Activated CD4-positive, alpha-beta T cell treated with anti-CD3 and anti-CD28 coated beads, Interleukin-10, Interleukin-2, amounts not matched to agents 100 ng/mL and 50 ng/mL, durations not matched to agents 16 hours and 8 hours (primary cell): ENCODE measurements around the gene KIAA1671.

ENCODE experiments used
- DNase-seq: peaks from one replicate; pipeline ENCODE4 v3.0.0-alpha.2; 2020

Gene KIAA1671

DNA sequence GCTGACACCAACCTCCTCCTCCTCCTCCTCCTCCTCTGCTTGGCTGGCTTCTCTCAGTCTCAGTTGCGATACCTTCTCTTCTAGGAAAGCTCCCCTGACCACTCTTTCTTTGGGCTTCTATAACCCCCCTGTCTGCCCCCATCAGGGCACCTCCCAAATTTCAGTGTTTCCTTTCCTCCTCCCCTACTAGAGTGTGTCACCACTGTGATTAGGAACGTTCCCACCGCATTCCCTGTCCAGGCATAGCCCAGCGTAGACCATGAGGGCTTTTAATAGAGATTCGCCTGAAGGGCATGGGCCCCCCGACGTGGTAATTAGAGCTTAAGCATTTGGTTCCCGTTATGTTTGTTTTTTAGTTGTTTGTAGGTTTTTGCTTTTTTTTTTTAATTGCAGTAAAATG is 65.5 kb downstream of the KIAA1671 start:
- no peak for DNase-seq

DNA sequence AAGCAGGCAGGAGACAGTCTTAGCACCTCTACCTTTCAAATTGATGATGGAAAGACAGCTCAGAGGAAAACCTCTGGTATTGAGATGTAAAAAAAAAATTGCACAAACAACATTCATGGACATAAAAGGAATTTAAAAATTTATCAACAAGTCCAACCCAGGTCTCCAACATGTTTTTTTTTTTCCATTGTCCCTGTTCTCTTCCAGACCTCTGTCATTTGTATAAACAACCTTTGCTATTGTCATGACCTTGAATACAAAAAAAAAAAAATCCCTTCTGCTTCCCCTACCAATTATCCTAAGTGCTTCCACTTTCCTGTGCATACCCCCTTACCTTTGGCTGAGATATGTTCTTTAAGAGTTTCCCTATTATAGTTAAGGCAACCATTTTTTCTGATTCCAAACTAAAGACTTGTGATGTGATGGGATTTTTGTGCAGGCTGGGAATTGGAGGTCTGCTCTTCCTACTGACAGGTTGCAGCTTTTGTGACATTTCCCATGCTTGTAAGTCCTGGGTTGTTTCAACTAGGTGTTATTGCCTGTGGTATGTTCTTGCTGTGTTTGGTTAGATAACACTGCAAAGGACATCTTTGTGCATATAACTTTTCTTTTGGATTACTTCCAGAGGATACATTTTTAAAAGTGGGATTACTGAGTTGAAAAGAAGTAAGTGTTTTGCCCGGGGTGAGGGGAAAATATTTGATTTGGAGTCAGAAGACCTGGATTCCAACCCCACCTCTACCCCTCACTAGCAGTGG is 67.1 kb downstream of the KIAA1671 start:
- no peak for DNase-seq

DNA sequence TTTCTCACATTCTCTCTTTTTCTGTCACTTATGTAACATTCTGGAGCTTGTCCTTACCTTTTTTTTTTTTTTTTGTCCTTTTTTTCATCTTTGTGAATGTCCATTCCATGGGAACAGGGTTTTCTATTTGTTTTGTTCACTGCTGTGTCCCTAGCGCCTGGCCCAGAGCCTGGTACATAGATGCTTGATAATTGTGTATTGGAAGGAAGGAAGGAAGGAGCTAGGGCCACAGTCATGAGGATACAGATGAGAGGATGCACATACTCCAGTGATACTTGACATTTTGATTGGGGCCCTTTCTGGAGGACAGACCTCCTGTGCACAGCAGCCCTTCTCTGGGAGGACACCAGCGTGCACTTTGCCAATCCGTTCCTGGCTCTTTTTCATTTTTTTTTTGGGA is 68.9 kb downstream of the KIAA1671 start:
- no peak for DNase-seq

DNA sequence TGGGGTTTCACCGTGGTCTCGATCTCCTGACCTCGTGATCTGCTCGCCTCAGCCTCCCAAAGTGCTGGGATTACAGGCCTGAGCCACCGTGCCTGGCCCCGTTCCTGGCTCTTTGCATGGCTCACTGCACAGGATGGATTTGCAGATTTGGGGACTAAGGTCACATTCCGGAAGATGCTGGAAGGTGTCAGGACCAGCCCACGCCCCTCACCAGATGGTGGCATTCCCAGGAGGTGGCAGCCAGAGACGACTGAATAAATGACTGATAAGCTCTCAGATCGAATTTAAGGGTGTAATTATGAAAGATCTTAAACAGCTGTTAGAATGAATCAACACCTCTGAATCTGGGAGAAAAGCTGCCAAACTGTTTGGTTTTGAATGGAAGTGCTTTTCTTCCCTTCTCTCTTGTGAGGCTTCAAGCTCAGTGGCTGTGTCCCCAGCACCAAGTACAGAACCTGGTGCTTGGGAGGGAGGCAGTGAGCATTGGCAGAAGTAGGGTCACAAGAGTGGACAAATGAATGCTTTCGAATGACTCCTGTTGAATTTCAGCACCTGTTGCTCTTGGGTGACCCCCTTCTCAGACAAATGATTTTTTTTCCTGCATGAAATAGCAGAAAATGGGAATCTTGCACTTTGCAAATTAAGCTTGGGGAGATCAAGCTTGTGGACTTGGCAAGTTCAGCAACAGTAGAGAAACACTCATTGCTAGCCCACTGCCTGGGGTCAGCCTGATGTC is 69.6 kb downstream of the KIAA1671 start:
- no peak for DNase-seq

DNA sequence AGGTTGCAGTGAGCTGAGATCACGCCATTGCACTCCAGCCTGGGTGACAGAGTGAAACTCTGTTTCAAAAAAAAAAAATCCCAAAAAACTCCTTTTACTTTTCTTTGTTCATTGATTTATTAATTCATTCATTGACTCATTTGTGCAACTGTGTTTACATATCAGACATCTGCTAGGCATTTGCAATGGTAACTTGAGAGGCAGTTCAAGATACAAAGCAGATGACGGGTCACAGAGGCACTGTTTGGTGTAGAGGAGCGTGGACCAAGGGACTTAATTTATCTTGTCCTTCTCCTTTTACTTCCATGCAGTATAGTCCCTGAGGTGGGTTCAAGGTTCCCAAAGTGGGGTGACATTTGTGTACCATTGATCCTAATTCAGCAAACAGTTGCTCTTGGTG is 71.4 kb downstream of the KIAA1671 start:
- no peak for DNase-seq

DNA sequence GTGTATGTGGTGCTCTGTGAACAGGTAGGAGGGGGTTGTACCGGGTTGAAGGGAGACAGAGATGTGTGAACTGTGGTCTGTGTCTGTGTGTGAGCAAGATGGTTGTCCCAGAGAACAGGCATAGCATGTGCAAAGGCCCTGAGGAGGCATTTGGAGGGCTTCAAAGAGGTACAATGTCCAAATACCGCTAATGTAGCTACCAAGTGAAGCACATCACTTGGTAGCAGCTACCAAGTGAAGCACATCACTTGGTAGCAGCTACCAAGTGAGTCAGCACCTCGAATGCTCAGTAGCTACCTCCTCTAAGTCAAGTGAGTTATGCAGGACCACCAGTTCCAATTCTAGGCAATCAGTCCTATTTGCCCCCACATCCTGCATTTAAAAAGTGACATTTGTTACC is 72.4 kb downstream of the KIAA1671 start:
- DNase-seq: no peak

DNA sequence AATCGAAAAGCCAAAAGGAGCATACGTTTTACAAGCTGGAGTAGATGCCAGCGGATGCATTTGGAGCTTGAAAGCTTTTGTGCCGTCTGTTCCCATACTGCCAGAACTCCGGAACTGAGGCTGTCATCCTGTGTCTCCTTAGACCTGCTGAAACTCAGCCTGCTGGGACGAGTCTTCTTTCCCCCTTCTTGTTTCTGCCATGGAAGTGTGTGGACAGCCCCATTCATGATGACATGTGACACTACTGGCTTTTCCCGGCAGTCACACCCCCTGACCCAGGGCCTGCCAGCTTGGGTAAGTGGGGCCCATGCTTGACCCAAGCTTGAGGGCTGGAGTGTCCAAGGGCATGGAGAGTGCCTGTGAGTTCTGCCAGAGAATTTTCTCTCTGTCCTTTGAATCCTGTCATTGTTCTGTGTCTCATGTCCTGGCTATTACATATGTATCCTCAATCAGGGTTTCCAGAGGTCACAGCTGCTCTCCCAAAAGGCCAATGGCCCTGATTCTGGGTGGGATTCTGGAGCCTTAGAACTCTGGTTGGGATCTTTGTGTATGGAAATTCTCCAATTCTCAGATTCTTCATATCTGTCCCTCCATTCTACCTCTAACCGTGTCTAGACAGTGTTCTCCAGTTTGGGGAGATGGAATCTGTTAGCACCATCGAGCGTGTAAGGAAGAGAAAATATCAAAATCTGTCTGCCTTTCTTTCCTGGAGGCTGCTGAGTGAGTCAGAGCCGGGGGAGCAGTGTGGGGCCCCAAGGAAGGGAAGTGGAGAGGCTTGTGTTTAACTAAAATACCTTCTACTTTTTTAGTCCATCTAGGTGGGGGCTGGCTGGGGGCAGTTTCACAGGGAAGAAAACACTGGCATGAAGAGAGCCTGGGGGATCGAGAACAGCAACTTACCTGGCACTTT is 73.2 kb downstream of the KIAA1671 start:
- peak; percentile 23 for DNase-seq

DNA sequence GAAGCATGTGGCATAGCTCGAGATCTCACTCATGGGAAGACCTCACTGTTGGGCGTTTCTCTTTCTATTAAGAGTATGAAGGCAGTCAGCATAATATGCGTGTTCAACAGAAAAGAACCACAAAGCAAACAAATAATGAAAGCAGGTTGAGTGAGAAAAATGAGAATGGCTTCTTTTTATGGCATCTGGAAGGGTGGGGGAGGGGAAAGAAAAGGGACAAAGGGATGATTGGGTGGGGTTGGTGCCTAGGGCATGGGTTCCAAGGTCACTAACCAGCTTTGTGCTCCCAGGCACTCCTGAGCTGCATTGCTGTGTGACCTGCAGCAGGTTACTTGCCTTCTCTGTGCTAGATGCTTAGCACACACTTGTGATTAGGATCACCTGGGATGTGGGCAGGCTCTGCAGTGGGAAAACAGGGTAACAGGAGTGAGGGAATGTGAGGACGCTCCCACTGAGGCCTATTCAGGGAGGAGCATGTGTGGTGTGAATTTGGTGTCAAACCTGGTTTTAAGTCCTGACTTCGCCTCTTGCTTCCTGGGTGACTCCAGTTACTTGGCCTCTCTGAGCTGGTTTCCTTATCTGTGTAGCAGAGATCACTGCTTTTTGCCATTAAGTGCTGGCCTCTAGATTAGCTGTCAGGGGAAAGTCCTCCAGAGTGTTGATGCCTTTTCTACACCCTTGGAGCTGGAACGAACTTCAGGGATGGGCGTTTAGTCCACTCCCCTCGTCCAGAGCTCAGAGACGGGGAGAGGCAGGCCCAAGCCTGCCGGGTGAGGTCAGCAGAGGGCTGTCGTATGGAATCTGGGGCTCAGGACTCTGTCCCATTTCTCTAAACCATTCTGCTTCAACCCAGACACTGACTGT is 74.8 kb downstream of the KIAA1671 start:
- peak; percentile 9 for DNase-seq

DNA sequence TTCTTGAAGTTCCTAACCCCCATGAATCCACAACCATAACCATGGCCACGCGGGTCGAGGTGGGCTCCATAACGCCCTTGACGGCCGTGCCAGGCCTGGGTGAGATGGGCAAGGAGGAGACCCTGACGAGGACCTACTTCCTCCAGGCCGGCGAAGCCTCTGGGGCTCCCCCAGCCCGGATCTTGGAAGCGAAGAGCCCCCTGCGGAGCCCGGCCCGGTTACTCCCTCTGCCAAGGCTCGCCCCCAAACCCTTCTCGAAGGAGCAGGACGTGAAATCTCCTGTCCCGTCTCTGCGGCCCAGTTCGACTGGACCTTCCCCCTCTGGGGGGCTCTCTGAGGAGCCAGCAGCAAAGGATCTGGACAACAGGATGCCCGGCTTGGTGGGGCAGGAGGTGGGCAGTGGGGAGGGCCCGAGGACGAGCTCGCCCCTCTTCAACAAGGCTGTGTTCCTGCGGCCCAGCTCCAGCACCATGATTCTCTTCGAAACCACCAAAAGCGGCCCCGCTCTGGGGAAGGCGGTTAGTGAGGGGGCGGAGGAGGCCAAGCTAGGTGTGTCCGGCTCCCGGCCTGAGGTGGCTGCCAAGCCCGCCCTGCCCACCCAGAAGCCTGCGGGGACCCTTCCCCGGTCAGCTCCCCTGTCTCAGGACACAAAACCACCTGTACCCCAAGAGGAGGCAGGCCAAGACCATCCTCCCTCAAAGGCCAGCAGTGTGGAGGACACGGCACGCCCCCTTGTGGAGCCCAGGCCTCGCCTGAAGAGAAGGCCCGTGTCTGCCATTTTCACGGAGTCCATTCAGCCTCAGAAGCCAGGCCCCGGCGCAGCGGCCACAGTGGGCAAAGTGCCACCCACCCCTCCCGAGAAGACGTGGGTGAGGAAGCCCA is 75.7 kb downstream of the KIAA1671 start:
- DNase-seq: peak; percentile 27

DNA sequence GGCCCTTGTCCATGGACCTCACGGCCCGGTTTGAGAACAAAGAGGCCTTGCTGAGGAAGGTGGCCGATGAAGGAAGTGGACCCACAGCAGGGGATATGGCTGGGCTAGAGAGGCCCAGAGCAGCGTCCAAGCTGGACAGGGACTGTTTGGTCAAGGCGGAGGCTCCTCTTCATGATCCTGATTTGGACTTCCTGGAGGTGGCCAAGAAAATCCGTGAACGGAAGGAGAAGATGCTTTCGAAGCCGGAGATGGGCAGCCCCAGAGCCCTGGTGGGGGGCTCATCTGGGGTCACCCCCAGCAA is 76.3 kb downstream of the KIAA1671 start:
- DNase-seq: no peak

DNA sequence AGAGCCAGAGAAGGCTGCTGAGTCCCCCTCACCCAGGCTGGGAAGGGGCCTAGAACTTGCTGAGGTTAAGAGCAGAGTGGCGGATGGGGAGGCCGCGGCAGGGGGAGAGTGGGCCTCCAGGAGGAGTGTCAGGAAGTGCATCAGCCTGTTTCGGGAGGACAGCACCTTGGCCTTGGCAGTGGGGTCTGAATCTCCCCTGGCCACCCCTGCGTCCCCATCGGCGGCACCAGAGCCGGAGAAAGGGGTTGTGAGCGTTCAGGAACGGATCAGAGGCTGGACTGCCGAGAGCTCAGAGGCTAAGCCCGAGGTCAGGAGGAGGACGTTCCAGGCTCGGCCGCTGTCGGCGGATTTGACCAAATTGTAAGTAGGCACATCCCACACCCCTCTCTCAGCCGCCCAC is 76.7 kb downstream of the KIAA1671 start:
- DNase-seq: no peak

DNA sequence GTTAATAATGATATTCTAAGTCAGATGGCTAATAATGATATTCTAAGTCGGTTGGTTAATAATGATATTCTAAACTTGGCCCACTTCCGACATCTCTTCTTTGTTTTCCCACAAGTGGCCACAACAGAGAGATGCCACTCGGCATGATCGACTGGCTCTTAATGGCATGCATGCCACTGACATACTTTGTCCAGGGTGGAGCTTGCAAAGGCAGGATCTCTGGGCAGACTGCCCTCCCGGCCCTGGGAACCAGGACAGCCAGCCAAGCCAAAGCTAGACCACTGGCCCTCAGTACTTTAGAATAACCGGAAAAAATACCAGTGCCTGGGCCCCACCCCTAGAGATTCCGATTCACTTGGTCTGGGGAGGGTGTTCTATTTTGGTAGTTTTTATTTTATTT is 78.1 kb downstream of the KIAA1671 start:
- DNase-seq: no peak

DNA sequence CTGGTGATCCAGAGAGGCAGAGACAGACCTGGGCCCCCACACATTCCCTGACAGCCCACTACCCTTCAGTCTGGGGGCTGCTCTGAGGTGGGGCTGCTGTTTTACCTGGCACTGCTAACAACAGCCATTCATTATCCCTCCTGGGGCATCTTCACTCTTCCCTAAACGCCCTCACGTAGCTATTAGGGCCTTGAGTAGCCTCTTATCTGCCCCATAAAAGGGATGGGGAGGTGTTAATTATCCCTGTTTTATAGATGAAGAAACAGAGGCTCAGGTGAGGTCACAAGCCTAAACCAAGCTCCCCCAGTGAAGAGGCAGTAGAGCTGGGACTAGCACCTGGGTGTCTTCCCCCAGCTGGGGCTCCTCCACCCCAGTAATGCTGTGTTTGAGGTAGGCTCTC is 79.5 kb downstream of the KIAA1671 start:
- no peak for DNase-seq

DNA sequence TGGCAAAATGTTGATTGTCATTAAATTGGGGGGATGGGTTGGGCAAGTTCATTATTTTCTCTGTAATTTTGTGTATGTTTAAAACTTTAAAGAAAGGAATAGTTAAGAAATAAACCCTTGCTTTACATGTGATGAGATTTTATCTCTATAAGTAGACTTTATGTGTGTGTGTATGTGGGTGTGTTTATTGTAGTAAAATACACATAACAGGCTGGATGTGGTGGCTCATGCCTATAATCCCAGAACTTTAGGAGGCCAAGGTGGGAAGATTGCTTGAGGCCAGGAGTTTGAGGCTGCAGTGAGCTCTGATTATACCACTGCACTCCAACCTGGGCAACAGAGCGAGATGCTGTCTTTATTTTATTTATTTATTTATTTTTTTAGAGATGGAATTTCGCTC is 83.2 kb downstream of the KIAA1671 start:
- no peak for DNase-seq

DNA sequence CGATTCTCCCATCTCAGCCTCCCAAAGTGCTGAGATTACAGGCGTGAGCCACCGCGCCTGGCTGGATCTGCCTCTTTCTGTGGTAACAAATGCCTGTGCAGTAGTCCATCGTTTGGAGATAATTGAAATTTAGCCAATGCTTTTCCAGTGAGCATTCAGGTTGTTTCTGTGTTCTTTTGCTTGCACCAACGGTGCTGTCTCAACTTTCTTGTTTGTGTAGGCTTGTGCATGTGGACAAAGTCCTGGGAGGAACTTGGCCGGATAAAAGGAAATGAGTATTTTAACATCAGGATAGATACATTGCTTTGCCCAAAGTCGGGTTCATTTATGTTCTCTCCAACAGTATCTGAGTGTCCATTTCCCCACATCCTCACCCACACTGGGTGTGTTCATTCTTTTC is 85.7 kb downstream of the KIAA1671 start:
- no peak for DNase-seq

DNA sequence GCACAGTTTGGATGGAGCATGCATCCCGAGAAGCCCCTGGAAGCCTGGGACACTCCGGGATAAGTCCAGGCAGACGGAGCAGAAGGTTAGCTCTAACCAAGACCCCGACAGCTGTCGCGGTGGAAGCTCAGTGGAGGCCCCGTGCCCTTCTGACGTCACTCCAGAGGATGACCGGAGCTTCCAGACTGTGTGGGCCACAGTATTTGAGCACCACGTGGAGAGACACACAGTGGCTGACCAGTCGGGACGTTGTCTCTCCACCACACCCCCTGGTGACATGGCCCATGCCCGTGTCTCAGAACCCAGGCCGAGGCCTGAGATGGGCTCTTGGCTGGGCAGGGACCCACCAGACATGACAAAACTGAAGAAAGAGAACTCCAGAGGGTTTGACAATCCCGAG is 86.3 kb downstream of the KIAA1671 start:
- DNase-seq: no peak

DNA sequence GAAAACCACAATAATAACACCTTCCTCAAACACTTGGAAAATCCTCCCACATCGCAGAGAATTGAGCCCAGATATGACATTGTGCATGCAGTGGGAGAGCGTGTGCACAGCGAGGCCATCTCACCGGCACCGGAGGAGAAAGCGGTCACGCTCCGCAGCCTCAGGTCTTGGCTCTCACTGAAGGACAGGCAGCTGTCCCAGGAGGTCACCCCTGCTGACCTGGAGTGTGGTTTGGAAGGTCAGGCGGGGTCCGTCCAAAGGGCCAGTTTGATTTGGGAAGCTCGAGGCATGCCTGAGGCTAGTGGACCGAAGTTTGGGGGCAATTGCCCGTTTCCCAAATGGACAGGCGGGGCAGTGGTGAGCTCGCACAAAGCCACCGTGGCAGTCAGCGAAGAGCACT is 86.7 kb downstream of the KIAA1671 start:
- DNase-seq: no peak

DNA sequence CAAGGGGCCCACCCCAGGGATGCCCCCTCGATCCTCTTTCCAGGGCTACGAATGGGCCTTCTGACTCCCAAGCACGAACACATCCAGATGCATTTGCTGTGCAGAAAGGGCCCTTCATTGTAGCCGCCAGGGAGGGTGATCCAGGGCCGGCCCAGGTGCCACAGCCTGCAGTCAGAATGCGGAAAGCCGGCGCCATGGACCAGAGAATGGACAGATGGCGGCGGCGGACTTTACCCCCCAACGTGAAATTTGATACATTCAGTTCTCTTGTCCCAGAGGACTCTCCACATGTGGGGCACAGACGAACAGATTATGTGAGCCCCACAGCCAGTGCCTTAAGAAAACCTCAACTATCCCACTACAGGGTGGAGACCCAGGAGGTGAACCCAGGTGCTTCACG is 87.2 kb downstream of the KIAA1671 start:
- no peak for DNase-seq

DNA sequence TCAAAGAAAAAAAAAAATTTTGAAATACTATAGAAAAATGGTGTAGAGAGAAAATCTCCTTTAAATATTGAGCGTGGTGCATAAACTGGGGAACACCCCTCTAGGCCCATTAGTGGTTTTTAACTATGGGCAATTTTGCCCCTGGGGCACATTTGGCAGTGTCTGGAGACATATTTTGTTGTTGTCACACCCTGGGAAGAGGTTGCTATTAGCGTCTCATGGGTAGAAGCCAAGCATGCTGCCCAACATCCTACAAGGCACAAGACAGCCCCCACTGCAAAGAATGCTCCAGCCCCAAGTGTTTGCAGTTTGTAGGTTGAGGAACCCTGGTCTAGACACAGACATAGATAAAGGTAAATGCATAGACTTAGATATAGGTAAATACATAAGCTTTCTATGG is 92.6 kb downstream of the KIAA1671 start:
- DNase-seq: no peak

DNA sequence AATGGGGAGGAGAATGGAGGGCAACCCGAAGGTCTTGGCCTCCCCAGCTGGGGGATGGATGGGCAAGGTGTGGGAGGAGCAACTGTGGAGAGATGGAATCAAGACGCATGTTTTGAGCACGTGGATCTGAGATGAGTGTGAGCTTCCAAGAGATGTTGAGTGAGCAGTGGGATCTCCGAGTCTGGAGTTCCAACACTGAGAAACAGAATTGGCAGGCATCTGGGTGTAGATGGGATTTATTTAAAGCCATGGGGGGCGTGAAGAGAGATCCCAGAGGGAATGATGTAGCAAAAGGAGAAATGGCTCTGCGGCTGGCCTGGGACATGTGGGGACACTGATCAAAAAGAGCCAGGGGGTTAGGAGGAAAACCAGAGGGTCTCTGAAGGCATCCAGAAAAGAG is 95.6 kb downstream of the KIAA1671 start:
- no peak for DNase-seq
